Measurements from ENCODE around the gene ZNF530.

Gene ZNF530

DNA sequence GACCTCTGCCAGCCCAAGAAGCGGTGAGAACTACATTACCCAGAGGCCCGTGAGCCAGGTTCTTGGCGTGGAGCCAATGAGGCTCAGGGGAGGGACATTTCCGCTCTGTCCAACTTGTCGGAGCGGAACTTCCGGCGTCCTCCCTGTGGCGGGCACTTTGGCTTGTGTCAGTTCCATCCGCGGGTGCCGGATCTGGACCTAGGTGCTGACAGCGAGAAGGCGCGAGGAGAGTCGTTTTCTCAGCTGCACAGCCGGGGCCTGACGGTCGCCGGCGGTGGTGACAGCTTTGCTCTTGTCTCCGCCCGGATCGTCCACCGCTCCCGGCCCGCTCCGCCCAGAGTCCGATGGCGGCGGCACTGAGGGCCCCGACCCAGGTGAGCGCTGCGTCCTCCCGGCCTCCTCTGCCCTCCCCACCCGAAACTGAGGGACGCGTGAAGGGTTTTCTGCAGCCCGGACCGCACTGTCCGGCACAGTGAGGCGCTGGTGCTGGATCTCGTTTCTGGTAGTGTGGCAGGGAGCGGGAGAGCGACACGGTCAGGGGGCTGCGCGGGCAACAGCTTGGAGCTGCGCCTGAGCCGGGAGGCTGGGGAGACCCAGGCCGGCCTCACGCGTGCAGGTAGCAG is at the start of gene ZNF530:
TSS of gene ZNF530 (plus strand) at position 125 of the 623 bp plus-strand sequence. CDS start 4,461 bp downstream, outside the sequence.
- DNase-seq = peak; percentile 52 to 92 (median 82)

DNA sequence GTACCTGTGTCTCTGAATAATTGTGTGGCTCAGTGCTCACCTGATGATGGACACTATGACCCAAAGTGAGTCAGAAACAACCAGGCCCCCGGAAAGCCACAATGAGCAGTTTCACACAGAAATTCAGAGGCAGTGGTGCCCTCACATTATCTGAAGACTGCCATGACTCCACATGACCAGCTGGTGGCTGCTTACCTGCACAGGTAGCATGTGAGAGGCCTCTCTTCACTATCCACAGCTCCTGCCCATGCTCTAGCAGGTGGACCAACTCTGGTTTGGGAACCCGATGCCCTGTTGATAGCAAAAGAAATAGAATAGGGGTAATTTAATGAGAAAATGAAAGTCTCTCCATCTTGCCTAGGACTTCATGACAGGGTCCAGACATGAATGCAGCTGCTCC is 47.3 kb upstream of the ZNF530 start:
- no peak for DNase-seq

- no peak for DNase-seq
Observed at GRCh38 chr19:57557659-57558058, 42.0 kb upstream of the ZNF530 start.

DNA sequence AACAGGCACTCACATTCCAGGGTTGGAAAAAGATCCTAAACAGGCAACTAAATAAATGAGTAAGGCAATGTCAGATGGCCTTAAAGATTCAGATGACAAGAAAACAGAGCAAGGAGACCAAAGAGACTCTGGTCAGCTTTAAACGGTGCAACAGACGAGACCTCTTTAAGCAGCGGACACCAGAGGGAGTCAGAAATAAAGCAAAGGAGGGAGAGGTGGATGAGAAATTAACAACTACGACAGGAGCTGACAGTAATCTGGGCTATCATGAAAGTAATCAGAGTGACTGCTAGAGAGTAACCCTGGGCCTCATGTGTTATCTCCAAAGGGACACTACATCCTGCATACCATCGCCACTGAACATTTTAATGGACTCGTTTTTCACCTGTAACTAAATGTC is 41.2 kb upstream of the ZNF530 start:
- DNase-seq = no peak

DNA sequence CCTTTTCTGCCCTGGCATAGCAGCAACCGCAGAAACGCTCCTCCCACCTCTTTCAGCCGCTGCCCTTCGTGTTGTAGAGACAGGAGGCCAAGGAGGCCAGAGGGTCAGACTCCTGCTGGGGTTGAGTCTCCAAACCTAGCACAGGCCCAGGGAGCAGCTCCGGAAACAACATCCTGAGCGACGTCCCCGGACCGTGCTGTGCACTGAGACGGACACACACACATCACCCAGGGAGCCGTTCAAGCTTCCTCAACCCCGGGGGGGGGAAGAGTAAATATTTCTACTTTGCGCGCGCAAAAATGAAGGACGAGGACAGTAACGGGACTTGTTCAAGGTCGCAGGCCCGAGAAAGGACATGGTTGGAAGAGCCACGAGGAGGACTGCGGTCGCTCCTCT is 40.7 kb upstream of the ZNF530 start:
- DNase-seq = peak in 3 of 14 donors; percentile 2 to 24 (median 10)

DNA sequence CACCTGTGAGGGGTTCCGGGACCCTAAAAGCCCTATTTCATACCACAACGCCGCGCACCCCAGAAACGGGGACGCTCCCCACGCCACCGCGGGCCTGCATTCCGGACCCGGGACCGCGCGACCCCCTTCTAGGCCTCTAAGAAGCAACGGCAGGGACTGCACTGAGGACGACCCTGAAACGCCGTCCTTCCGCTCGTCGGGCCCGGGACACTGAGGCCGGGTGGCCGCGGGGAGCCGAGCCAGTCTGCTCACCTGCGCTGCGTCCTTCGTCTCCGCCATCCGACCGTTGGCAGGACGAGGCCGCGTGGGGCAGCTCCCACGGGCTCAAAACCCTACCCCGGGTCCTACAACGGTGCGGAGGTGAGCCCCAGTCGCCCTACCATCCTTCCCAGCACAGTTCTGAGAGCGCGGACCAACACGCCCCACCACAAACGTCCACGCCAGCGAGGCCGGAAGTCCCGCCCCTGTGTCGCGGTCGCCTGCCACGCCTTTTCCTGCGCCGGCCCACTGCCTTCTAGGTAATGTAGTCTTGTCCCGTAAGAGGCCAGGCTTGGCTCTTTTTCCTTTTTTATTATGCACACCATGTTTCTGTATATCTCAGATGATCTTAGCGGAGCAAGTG is 40.2 kb upstream of the ZNF530 start, which contains the start of gene ZNF550:
TSS of gene ZNF550 (minus strand) at position 460 of the 622 bp plus-strand sequence. CDS start at position 279, 181 bp downstream.
- DNase-seq = peak in 13 of 14 donors; percentile 43 to 85 (median 74)

GRCh38 chr19:57560049-57560491 is 39.6 kb upstream of the ZNF530 start:
- peak in 1 of 14 donors; percentile 21 for DNase-seq

DNA sequence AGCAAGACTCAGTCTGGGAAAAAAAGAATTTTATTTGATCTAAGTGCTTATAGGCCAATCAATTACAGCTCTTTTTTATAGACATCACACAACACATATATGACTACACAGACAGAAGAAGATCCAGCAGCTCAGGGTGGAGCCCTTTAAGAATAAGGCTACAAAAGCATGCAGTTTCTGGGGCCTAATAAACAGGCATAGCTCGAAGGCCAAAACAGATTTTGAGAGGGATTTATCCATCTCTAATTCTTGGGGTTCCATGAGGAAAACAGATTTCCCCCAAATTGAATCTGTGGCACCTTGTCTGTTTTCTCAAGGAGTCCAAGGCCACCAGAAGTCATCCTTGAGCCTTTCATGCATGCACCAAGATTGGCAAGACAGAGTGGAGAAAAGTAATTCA is 36.1 kb upstream of the ZNF530 start:
- DNase-seq = no peak

GRCh38 chr19:57566396-57567265 is 33.1 kb upstream of the ZNF530 start:
- no peak for DNase-seq

DNA sequence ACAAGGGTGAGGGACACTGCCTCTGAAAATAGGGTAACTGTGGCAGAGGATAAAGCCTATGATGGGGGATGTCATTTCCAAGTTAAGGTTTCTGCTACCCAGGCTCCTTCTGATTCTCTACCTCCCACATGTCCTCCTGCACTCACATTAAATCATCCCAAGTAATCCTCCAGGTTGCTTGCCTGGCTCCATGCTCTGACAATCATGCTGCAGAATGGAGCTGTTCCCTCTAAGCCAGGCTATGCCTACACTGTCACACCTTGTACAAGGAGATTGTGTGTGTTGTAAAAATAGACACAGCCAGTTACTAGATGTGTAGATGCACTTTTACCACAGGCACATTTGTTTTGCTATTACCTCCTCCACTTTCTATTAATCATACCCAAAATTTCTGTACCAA is 29.0 kb upstream of the ZNF530 start:
- no peak for DNase-seq

DNA sequence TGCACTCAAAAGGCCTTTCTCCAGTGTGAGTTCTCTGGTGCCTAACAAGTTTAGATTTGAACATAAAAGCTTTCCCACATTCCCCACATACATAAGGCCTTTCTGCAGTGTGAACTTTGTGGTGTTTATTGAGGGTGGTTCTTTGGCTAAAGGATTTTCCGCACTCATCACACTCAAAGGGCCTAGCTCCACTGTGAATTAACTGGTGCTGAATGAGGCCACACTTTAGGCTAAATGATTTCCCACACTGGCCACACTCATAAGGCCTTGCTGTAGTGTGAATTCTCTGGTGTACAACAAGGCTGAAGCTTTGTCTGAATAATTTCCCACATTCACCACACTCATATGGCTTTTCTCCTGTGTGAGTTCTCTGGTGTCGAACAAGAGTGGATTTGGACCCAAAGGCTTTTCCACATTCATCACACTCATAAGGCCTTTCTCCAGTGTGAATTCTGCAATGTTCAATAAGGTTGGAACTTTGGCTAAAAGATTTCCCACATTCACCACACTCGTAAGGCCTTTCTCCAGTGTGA is 27.2 kb upstream of the ZNF530 start:
- no peak for DNase-seq

DNA sequence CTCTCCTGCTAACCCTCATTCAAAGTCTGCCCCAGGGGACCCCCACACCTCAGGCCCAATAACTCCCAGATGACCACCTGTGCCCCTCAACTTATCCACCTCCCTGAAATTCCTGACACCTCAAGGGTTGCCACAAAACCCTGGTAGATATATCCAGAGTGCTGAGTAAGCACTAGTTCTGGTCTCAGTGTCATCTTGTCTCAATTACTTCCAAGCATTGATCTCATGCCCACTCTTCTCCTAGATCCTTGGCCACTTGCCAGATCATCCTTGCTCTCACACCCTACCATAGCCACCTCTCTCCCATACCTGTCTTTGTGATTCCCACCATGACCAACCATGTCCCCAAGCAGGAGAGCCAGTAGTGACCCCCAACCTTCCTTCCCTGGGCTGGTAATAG is 23.0 kb upstream of the ZNF530 start:
- no peak for DNase-seq

DNA sequence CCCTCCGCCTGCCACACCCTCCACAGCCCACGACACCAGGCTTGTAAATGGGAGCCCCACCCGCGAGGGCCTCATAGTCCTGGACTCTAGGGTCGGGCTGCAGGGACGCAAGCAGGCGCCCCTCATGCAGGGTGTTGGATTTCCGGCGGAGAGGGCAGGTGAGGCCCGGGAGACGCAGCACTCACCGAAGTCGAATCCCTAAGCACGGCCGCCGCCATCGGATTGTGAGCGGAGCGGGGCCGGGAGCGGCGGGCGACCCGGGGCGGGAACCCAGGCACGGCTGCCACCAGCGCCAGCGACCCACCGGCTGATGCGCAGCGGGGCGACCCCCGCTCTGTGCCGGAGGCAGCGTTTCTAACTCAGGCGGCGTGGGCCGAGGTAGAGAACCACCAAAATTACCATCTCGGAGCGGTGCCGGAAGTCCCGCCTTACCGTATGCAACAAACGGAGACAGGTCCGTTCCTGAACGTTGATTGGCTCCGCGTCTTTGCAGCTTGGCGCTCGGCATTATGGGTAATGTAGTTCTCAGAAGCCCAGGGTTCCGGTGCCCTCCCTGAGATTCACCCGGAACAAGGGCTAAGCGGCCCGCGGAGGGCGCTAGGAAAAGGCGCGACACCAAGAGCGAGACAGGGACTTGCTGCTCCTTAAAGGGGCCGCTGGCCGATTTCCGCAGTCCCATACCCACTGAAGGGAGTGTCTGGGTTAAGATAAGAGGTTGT is 21.0 kb upstream of the ZNF530 start, which contains the start of gene ZNF416:
TSS of gene ZNF416 (minus strand) at position 425 of the 719 bp plus-strand sequence. CDS start at position 218, 207 bp downstream.
- peak; percentile 73 to 99 (median 91) for DNase-seq

DNA sequence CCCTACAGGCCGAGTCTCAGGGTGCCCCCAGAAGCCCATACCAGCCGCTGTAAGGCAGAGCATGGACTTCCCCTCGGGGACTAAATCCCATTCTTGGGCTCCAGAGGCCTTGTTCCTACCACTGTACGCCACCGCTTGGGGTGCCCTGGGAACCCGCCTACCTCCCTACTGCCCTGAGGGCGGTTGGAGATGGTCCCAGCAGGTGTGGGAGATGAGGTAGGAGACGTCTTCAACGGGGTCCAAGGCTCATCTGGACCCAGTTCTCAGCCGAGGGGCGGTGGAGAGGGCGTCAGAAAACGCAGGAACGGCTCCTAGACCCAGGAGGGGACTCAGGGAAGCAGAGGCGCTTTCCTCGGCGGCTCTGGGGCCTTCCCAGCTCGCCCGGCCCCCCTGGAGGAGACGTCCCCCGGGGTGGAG is 16.6 kb upstream of the ZNF530 start:
- peak in 1 of 14 donors; percentile 15 for DNase-seq

- peak; percentile 40 to 96 (median 88) for DNase-seq
Observed at GRCh38 chr19:57583521-57584416, 15.9 kb upstream of the ZNF530 start, which contains the start of gene ZIK1. Gene ZIK1, plus strand, starts transcription at chr19:57584145. Its CDS starts 212 bp downstream, at chr19:57584357.

DNA sequence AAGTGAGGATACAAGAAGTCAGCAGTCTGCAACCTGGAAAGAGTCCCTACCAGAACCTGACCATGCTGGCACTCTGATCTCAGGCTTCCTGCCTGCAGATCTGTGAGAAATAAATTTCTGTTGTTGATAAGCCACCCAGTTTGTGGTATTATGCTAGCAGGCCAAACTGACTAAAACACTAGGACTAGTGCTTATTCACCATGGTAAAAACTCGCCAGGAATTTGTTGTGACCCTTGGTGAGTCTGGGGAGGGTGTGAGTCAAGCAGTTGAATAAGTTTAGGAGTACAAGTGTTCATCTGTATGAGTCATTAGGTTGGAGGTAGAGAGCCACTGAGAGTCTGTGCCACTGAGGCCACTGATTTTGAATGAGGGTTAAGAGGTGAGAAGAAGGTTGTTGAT is 12.2 kb upstream of the ZNF530 start:
- no peak for DNase-seq

- DNase-seq = no peak
Observed at GRCh38 chr19:57599377-57599760, 316 bp upstream of the ZNF530 start.

DNA sequence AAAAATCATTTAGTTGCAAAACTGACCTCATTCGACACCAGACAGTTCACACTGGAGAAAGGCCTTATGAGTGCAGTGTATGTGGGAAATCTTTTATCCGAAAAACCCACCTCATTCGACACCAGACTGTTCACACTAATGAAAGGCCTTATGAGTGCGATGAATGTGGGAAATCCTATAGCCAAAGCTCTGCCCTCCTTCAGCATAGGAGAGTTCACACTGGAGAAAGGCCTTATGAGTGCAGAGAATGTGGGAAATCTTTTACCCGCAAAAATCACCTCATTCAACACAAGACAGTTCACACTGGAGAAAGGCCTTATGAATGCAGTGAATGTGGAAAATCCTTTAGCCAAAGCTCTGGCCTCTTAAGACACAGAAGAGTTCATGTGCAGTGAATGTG is 7.2 kb downstream of the ZNF530 start:
- DNase-seq = no peak

DNA sequence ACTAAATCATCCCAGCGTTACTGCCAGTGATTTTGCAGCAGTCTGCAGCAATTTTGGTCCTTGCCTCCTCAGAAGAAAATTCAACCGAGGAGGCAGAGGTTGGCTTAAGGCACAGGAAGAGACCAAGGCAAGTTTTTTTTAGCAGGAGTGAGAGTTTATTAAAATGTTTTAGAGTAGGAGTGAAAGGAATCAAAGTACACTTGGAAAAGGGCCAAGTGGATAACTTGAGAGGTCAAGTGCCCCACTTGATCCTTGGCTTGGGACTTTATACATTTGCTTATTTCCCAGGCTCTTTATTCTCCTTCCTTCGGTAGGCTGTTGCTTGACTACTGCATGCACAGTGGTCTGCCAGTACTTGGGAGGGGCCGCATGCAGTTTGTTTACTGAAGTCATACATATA is 11.4 kb downstream of the ZNF530 start:
- no peak for DNase-seq

- DNase-seq = peak in 13 of 14 donors; percentile 34 to 89 (median 76)
Observed at GRCh38 chr19:57613941-57614743, 14.5 kb downstream of the ZNF530 start, which contains the start of gene ZNF134. Gene ZNF134, plus strand, starts transcription at chr19:57614242. Its CDS starts 5,227 bp downstream, at chr19:57619469.

All from C1 segment of cervical spinal cord (tissue), 14 donors.